Superior temporal gyrus (tissue), 1 donor: Measurements from ENCODE around the gene PAPSS2.
"Not testable (repeated sequence)": the region's sequence is repeated elsewhere in the genome, so short reads cannot be mapped to it uniquely, and the experiment has no call there.

ENCODE experiments used
- DNase-seq: peaks from one replicate; pipeline ENCODE4 v3.0.0-alpha.2; 2016; ENCODE audit errors: extremely low spot score

PAPSS2 gene

DNA sequence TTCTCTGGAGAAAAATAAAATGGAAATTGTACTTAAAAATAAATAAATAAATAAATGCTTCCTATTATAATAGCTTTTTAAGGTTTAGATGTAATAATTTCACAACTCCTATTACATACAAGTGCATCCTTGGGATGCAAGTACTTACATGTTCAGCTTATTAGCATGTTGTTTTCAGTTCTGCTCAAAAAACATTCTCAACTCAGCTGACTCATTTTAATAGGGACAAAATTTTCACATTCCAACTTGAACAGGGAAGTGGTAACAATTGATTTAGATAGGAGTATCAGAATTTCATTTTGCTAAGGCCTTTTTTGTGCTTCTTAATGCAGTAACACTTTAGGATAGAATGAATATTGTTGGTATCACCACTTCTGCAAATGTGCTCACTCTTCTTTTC is 16.7 kb upstream of the PAPSS2 start:
- DNase-seq: no peak

- no peak for DNase-seq
Observed at GRCh38 chr10:87643920-87644319, 15.8 kb upstream of the PAPSS2 start.

GRCh38 chr10:87644500-87644899 is 15.2 kb upstream of the PAPSS2 start:
- not testable (repeated sequence) for DNase-seq

DNA sequence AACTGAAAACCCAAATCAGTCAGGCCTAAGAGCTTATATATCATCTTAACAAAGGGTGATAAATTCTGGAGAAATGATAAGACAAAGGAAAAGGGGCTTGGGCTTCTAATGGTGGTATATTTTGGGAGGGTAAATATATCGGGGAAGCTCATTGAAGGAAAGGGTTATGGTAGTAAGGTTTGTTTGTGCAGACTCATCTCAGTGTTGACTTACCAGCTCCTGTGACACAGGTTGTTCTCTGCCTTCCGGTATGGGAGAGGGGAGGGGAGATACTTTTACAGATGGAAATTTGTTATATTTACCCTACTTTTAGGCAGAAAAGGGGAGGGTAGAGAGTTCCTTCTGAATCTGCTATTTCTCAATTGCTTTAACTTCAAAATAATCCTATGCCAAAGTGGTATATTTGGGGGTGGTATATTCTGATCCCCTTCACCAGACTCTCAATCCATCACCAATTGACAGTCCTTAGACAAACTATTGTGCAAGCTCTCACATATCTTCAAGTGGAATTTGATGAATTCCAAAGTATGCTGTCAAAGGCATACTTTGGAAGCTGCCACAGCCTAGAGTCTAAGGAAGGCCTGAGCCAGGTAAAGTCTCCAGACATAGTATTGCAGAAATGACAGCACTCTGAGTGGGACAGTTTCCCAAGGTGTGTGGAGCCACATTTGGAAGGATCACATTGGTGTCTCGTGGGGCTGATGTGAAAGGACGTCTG is 13.3 kb upstream of the PAPSS2 start:
- no peak for DNase-seq

GRCh38 chr10:87646935-87647334 is 12.7 kb upstream of the PAPSS2 start:
- no peak for DNase-seq

GRCh38 chr10:87650838-87651589 is 8.7 kb upstream of the PAPSS2 start:
- no peak for DNase-seq

GRCh38 chr10:87651801-87652200 is 7.9 kb upstream of the PAPSS2 start:
- DNase-seq: no peak

DNA sequence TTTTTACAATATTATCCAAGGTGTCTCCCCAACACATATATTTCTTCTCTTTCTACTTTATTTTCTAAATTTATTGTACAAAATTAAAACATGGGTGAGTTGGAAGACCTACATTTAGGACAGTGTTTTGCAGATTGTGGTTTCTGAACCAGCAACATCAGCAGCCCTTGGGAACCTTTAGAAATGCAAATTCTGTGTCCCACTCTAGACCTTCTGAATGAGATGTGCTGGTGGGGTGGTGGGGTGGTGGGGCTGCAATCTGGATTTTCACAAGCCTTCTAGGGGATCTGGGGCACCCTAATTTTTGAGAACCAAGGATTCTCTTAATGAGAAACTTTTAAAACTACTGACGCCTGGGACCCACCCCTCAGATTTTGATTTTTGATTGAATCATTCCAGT is 7.4 kb upstream of the PAPSS2 start:
- DNase-seq: no peak

GRCh38 chr10:87654212-87654611 is 5.5 kb upstream of the PAPSS2 start:
- no peak for DNase-seq

- peak; percentile 66 for DNase-seq
Observed at GRCh38 chr10:87656431-87657072, 3.1 kb upstream of the PAPSS2 start.

- no peak for DNase-seq
Observed at GRCh38 chr10:87657371-87657770, 2.3 kb upstream of the PAPSS2 start.

- DNase-seq: no peak
Observed at GRCh38 chr10:87658321-87658795, 1.3 kb upstream of the PAPSS2 start.

- DNase-seq: no peak
Observed at GRCh38 chr10:87658858-87659555, 671 bp upstream of the PAPSS2 start.

DNA sequence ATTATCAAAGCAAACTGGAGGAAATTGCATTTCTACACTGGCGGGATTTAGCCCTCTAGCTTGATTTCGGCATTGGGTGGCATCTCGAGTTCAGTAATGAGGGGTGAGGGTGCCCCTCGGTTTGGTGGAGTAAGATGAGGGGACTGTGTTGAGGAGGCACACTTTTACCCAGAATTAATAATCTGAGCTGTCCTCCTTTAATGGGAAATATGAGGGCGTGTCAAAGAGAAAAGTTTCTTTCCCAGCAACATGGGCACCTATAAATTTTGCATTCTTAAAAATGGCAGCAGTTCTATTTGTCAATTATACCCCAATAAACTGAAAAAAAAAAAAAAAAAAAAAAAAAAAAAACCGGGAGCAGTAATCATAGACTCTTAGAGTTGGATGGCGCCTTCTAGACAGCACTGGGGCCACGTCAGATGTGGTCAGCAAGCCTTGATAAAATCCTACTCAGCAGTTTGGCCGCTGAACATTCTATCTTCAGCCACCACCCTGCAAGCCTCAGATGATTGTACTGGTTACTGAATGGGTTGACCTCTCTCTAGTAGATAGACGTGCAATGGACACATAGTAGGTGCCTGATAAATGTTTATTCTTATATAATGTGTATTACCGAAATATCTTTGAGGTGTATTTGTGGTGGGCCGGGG is 931 bp downstream of the PAPSS2 start:
- no peak for DNase-seq

DNA sequence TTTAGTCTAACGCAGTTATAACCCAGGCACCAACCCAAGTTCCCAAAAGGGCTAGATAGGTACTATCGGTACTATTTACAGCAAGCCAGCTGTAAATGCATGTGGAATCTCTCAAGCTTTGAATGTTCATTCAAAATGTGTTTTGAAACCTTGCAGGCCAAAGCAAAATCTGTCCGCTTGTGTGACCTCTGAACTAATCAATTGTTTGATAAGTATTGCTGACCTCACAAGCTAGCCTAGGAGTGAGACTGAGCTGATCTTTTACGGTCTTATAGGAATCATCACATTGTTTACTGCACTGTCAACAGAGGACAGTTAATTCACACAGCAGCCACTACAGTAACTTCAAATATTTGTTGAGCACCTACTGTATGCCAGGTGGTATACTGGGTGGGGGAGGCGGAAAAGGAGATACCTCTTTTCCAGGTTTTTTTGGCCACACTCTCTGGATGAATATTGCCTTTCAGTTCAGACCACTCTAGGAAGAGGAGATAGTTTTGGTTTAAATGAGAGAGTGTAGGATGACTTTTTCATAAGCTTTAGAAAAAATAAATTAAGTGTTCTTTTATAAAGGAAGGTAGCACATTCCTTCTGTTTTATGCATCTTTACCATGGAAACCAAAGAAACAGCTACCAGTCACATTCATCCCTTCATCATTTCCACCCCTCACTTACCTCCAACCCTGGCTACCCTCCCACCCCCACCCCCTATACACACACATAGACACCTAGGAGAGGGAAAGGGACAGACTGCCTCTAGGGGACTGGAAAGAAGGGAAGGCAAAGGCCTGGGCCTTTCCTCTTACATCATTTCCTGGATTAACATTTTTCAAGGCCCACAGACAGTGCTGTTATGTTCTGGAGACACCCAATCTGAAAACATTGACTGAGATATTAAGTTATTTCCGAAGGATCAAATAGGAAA is 2.4 kb downstream of the PAPSS2 start:
- DNase-seq: no peak

- no peak for DNase-seq
Observed at GRCh38 chr10:87664276-87664701, 4.6 kb downstream of the PAPSS2 start.

DNA sequence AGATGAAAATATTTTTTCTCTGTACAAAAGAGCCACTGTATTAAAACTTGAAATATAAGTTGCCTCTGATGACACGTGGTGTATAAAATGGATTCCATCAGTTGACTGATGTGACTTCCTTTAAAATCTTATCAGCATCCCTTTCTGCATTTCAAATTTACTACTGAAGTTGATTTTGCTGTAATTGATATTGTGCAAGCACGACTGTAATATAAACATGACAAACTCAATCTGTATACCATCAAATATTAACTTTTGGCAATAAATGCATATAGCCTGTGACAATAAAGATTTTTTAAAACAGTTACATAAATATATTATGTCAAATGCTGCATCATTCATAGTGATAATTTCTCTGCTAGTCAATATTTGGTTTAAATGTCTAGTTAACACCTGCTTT is 7.8 kb downstream of the PAPSS2 start:
- DNase-seq: no peak

DNA sequence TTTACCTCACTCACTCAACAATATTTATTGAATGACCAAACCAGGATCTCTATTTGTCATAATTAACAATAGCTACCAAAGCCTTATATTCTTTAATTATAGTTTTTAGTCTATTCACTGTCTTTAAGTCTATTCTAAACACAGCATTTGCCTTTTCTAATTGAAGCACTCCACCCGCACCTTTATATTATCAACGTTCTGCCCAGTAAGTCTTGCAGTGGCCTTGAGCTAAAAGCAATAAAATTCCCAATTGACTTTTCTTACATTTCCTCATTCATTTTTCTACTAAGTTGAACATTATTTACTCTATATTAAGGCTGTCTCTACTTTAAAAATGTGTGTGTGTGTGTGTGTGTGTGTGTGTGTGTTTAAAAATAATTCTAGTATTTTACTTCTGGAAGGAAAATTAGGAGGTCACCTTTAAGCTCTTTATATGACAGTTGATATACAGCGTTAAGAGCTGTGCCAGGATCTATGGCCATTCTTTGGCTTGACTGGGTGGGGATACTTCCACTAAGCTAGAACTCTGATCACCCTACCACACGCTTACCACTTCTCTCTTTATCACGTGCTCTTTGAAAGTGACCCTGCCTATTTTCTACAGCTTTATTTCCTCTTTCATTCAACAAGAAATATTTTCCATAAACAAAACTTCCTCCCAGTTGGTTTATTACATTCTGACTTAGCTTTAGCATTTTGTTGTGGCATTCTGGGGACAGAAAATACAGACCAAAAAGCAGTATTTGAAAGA is 8.8 kb downstream of the PAPSS2 start:
- DNase-seq: no peak

GRCh38 chr10:87669752-87670151 is 10.1 kb downstream of the PAPSS2 start:
- no peak for DNase-seq

GRCh38 chr10:87670586-87670985 is 10.9 kb downstream of the PAPSS2 start:
- no peak for DNase-seq
